HG03442 (cell line): Measurements from ENCODE around the gene C1QTNF12.

Experiments used
- ATAC-seq: cut with Tn5 transposase; IDR thresholded peaks from one replicate; pipeline ENCODE4 v1.9.1; 2021; ENCODE audit warnings: mild to moderate bottlenecking, moderate library complexity; ENCODE audit not compliant: unreplicated experiment

C1QTNF12 gene

DNA sequence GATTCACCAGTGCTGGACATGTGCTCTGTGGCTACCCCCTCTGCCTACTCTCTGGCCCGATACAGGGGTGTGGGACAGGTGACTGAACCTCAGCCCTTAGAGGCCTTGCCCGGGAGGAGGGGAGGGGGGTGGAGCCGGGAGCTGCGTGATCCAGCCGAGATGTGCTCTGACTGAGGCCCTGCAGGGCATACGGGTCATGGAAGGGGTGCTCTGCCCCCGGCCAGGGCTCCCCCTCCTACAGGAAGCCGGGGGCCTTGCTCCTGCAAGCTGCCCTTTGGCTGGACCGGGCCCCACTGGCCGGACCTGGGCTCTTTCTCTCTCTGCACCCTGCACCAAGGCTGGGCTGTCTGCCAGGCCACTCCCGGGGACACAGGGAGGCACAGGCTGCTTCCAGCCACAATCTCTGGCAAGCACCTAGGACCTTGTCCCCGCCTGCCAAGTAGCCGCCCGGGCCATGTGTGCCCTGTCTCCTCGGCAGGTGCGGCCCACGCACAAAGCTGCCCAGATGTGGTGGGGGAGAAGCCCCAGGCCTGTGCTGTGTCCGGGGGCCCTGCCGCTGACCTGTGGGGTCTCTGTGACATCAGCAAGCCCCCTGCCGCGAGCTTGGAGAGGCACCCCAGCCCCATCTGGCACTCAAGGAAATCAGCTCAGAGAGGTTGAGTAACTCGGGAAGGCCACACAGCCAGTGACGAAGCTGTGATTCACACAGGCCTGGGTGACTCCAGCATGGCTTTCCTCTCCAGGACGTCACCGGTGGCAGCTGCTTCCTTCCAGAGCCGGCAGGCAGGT, 35.2 kb upstream of the C1QTNF12 start:
- ATAC-seq, result no peak

DNA sequence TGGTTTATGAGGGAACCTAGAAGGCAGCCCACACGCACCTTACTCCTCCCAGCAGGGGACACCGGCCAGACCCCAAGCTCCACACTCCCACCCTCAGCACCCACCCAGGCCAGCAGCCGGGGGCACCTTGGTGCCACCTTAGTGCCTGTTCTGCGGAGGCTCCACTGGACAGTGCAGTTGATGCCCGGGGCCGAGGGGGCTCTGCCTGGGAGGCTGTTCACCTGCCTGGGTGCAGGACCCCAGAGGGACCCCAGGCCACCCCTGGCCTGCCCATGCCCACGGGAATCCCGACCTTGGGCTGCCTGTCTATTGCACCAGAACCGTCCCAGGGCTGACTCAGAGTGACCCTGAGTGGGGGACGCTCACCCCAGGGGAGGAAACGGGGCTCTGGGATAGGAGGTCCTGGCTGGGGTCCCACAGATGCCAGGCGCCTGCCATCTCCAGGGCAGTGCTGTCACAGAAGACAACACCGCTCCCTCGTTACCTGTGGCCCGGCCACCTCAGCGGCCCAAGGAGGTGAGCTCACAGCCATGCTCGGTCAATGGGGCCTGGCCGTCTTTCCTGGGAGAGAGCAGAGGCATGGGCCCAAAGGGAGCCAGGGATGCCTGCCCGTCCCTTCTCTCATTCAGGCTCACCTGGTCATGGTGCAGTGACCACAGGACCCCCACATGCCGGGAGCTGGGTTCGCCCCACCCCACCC, 34.4 kb upstream of the C1QTNF12 start:
- no peak for ATAC-seq

DNA sequence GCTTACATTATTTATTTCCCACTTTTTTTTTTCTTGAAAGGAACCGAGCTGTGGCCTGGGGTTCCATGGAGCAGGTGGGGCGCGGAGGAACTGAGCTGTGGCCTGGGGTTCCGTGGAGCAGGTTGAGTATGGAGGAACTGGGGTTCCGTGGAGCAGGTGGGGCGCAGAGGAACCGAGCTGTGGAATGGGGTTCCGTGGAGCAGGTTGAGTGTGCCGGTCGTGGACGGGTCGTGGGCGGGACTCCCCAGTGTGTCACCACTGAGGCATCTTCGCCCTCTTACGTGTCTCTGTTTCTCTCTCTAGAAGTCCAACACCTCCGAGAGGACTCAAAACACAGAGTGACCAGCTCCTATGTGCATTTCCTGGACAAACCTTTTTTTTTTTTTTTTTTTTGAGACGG, 32.5 kb upstream of the C1QTNF12 start:
- no peak for ATAC-seq

DNA sequence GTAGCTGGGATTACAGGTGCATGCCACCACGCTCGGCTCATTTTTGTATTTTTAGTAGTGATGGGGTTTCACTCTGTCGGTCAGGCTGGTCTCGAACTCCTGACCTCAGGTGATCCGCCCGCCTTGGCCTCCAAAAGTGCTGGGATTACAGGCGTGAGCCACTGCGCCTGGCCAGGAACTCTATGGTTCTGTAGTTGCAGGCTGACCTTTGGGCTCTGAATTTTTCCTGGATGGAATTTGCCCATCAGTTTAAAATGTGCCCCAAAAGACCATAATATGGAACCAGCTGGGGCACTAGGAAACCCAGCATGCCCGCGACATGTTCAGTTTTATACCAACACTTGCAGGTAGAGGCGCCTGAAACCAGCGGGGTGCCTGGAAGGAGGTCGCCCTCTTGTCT, 32.1 kb upstream of the C1QTNF12 start:
- no peak for ATAC-seq

- no peak for ATAC-seq
Observed at GRCh38 chr1:1275836-1276235, 29.3 kb upstream of the C1QTNF12 start.

DNA sequence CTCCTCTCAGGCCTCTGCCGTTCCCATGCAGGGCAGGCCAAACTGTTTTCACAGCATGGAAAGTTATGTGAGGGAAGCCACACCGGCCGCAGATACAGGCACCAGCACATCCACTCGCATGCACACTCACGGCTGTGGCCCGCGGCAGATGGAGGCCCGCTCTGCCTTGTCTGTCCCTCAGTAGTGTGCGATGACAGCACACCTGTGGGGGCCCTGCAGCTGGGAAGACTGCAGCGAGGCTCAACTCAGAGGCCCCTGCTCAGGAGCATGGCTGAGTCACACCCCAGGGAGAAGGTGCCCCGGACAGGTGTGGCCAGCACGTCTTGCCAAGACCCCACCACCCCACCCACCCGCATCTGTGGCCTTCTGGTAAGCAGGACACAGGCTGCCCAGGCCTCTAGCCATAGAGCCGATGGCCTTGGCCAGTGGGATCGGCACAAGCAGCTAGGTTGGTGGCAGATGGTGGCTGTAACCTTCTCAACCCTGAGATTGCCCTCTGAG, 28.5 kb upstream of the C1QTNF12 start:
- ATAC-seq, result no peak

- no peak for ATAC-seq
Observed at GRCh38 chr1:1274299-1274930, 27.9 kb upstream of the C1QTNF12 start.

- ATAC-seq, result peak; percentile 81
Observed at GRCh38 chr1:1273512-1274298, 27.2 kb upstream of the C1QTNF12 start, which contains the start of gene UBE2J2. UBE2J2 (minus strand) TSS chr1:1273854; CDS start chr1:1267992, 5,862 bp downstream.

DNA sequence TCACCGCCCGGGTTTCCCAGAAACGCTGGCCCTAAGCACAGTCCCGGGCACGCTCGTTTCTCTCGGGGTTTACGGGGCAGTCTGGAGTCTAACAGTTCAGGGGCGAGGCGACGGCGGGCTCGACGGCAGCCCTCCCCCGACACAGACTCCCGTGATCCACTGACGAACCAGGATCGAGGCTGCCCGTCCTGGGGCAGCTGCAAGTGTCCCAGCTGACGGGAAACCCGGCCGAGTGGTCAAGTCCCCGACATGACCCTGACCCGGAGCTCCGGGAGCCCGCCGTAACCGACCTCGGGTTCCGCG, 26.6 kb upstream of the C1QTNF12 start:
- no peak for ATAC-seq

- ATAC-seq, result no peak
Observed at GRCh38 chr1:1272341-1273208, 26.1 kb upstream of the C1QTNF12 start.

DNA sequence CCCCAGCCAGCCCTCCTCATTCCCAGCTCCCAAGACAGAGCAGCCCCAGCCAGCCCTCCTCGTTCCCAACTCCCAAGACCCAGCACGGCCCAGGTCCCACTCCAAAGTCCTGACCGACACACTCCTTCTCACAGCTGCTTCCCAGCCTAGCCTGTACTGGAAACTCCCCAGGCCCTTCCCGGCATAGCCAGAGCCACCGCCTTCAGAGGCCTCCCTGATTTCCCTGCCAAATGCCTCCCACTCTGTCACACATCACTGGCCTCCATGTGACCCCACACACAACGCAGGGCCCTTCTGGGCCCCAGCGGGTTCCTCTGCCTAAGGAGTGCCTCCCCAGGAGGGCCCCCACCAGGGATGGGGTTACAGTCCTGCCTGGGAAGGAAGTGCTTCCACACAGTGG, 24.3 kb upstream of the C1QTNF12 start:
- no peak for ATAC-seq

DNA sequence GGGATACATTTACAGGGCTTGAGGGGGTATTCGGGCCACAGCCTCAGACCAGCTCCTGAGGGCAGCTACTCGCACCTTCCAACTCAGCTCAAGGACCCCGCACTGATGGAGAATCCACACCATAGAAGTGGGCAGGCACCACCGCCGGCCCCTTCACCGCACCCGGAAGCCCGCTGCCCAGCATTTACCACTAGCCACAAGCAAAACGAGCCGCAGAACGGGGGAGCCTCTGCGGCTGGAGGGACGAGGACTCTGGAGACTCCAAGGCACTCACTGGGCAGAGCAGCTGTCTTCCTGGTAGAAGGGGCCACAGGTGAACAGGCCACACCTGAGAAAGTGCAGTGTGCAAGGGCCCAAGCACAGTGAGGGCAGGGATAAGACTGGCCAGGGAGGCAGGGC, 21.8 kb upstream of the C1QTNF12 start:
- no peak for ATAC-seq

DNA sequence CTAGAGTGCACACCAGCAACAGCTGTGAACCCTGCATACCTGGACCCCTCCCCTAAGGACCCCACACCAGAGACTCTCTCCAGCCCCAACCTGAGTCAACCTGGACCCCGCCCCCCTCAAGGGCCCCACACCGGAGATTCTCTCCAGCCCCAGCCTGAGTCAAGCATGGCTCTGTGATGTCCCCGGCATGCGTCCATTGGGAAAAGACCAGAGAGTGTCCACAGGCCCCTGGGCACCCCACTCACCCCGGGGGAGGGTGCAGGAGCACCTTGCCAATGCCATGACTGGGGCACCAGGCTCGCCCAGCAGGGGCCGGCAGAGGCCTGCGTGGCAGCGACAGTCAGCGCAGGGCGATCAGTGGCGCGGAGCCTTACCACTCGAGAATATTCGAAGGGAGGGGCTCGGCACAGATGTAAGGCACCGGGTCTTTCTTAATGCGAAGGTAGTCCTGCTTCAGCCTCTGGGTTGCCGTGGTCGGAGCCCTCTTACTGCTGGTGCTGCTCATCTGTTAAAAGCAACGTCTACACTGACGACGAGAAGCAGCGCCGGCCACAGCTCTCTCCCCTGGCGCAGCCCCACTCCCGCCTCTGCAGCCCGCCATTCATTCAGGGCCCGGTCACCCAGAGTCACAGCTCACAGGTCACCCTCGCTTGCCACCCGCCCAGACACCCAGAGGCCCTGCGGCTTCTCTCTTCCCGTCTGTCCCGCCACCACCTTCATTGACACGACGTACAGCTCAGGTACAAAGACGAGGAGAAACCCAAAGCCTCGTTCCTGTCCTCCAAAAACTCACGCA, 21.2 kb upstream of the C1QTNF12 start:
- ATAC-seq, result no peak

GRCh38 chr1:1264868-1265272, 18.3 kb upstream of the C1QTNF12 start:
- no peak for ATAC-seq

DNA sequence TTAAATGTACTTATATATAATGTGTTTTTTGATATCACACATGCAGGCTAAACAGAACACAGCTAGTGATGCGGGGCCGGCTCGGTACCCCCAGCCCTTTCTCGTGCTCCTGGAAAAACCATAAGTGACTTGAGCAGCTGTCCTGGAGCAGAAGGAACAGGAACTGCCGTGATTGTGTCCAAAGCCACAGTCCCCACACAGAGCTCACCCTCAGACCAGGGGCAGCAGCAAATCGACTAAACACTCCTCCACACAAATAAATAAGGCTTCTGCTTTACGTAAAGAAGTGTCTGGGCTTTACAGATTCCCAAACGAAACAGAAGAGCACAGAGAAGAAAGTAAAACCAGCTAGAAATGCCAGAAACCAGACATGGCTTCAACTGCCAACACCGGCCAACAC, 17.5 kb upstream of the C1QTNF12 start:
- ATAC-seq, result no peak

DNA sequence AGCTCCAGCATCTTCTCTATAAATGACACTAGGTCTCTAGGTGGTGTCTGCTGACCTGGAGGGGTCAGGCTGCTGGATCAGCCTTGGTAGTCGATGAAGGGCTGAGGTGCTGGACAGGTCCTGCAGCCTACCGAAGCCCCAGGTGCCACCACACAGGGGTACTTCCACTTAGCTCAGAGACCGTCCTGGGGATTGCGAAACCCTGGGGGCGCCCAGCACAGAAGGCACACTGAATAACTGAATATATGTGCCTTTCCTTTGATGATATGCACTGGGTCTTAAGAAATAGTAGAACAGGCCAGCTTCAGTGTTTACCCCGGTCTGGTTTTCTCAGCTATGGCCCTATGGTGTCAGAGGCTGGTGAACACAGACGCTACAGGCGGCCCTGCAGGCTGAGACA, 16.2 kb upstream of the C1QTNF12 start:
- ATAC-seq, result no peak

GRCh38 chr1:1262071-1262470, 15.5 kb upstream of the C1QTNF12 start:
- no peak for ATAC-seq

- ATAC-seq, result no peak
Observed at GRCh38 chr1:1260843-1261560, 14.5 kb upstream of the C1QTNF12 start.
